ENCODE results near the gene CSKMT.

DNA sequence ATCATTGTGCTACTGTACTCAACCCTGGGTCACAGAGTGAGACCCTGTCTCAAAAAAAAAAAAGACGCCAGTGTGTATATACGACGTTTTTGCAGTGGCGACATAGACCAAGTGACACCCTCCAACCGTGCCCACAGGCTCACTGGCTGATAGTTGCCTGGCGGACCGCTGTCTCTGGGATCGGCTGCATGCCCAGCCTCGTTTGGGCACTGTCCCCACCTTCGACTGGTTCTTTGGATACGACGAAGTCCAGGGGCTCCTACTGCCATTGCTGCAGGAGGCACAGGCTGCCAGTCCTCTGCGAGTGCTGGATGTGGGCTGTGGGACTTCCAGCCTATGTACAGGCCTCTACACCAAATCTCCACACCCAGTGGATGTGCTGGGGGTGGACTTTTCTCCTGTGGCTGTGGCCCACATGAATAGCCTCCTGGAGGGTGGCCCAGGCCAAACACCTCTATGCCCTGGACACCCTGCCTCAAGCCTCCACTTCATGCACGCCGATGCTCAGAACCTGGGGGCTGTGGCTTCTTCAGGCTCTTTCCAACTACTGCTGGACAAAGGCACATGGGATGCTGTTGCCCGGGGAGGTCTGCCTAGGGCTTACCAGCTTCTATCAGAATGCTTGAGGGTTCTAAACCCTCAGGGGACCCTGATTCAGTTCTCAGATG lies 1.3 kb downstream of the CSKMT start:
- TF ChIP-seq CTCF (IDR thresholded peaks at IDR 0.05; ENCODE audit: borderline replicate concordance, extremely low read depth, low read length, poor library complexity, severe bottlenecking): no peak
- no peak for TF ChIP-seq EZH2 (IDR thresholded peaks at IDR 0.05; ENCODE audit: borderline replicate concordance, low read depth, low read length, severe bottlenecking)
